Measurements from ENCODE around the gene LVRN. TPM values are rescaled to one million over a fixed set of nuclear protein-coding genes. Genes with fewer than 3 reads are reported as not detected.

Gene LVRN
- total RNA-seq, 3 donors from 2014 or later = 2.6 to 72.3 (median 3.3) TPM

- TF ChIP-seq POLR2A (IDR thresholded peaks at IDR 0.05) = no peak
- no peak for TF ChIP-seq POLR2AphosphoS5 (IDR thresholded peaks at IDR 0.05)
- TF ChIP-seq, protein P1, sequence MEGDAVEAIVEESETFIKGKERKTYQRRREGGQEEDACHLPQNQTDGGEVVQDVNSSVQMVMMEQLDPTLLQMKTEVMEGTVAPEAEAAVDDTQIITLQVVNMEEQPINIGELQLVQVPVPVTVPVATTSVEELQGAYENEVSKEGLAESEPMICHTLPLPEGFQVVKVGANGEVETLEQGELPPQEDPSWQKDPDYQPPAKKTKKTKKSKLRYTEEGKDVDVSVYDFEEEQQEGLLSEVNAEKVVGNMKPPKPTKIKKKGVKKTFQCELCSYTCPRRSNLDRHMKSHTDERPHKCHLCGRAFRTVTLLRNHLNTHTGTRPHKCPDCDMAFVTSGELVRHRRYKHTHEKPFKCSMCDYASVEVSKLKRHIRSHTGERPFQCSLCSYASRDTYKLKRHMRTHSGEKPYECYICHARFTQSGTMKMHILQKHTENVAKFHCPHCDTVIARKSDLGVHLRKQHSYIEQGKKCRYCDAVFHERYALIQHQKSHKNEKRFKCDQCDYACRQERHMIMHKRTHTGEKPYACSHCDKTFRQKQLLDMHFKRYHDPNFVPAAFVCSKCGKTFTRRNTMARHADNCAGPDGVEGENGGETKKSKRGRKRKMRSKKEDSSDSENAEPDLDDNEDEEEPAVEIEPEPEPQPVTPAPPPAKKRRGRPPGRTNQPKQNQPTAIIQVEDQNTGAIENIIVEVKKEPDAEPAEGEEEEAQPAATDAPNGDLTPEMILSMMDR (IDR thresholded peaks at IDR 0.05) = no peak
- Histone ChIP-seq H3K36me3 (no peaks in the 10 kb centered on the region), H3K9me3 (no peaks in the 10 kb centered on the region), H3K4me1 (no peaks in the 10 kb centered on the region), H3K4me3 (no peak overlapping the region), H3K27ac (no peak overlapping the region), H3K27me3 (no peaks in the 10 kb centered on the region)
- intact Hi-C loops (cut with DNase I; ENCODE audit: low total_unique reads) = no loop called here
- DNase-seq (ENCODE audit: low spot score in 2 of 2) = no peak
These were observed 14.2 kb upstream of the LVRN start for GRCh38 chr5:115948091-115948534.

DNA sequence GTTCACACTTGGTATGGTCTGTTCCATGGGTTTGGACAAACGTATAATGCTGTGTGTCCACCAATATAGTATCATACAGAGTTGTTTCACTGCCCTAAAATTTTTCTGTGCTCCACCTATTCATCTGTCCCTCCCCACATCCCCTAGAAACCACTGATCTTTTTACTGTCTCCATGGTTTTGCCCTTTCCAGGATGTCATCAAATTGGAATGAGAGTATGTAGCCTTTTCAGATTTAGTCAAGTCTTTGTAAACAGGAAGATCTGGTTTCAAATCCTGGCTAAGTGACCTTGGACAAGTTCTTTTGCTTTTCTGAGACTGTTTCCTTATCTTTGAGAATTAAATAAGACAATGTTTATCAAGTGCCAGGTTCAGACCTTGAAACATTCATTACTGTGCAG lies 13.2 kb upstream of the LVRN start:
- Histone ChIP-seq H3K4me1 (no peaks in the 10 kb centered on the region), H3K27ac (no peak overlapping the region), H3K9me3 (no peaks in the 10 kb centered on the region), H3K27me3 (no peaks in the 10 kb centered on the region), H3K4me3 (no peak overlapping the region), H3K36me3 (no peaks in the 10 kb centered on the region)
- intact Hi-C loops (cut with DNase I; ENCODE audit: low total_unique reads) = no loop called here
- TF ChIP-seq, protein P1 (IDR thresholded peaks at IDR 0.05) = no peak
- TF ChIP-seq POLR2AphosphoS5 (IDR thresholded peaks at IDR 0.05) = no peak
- TF ChIP-seq POLR2A (IDR thresholded peaks at IDR 0.05) = no peak
- DNase-seq (ENCODE audit: low spot score in 2 of 2) = no peak

DNA sequence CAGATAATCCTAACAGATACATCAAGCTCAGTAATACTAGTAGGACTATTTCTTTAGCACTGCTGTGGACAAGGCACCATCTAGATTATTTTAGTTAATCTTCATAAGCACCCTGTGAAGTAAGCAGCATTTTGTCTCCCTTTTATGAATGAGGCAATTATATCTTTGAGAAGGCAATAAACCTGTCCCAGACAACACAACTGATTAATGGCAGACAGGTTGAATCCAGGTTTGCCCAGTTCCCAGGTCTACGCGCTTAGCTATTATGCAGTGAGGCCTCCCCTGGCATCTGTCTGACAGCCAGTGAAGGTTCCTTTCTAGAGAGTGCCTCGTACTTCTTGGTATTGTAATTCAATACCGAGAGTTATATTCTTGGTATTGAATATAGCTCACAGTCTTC lies 9.7 kb upstream of the LVRN start:
- H3K27me3 ChIP-seq = peaks cover 0 to 5% of the 10 kb centered on the region in 2 donors
- no peak for DNase-seq (ENCODE audit: low spot score in 2 of 2)
- no peaks in the 10 kb centered on the region for H3K4me1 ChIP-seq
- no peak overlapping the region for H3K27ac ChIP-seq
- H3K36me3 ChIP-seq = no peaks in the 10 kb centered on the region
- no peak overlapping the region for H3K4me3 ChIP-seq
- no peak for TF ChIP-seq POLR2A (IDR thresholded peaks at IDR 0.05)
- no peak for TF ChIP-seq POLR2AphosphoS5 (IDR thresholded peaks at IDR 0.05)
- TF ChIP-seq, protein P1 (IDR thresholded peaks at IDR 0.05) = no peak
- intact Hi-C loops (cut with DNase I; ENCODE audit: low total_unique reads) = no loop called here
- H3K9me3 ChIP-seq = no peaks in the 10 kb centered on the region

DNA sequence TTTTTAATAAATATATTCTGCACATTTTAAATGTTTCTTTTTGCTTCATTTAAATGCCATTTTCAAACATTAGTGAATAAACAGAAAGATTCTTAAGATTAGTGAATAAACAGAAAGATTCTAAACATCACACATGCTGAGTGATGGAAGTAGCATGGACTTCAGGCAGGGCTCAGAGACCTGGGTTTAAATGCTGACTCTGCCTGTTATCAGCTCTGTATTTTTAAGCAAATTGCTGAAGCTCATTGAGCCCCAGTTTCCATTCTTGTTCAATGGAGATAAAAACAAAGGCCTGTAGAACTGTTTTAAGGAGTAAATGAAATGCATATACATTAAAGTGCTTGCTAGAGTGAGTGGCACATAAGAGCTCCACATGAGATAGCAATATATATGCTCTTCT lies 8.1 kb upstream of the LVRN start:
- H3K4me3 ChIP-seq = no peak overlapping the region
- intact Hi-C loops (cut with DNase I; ENCODE audit: low total_unique reads) = no loop called here
- no peak for TF ChIP-seq POLR2AphosphoS5 (IDR thresholded peaks at IDR 0.05)
- TF ChIP-seq, protein P1 (IDR thresholded peaks at IDR 0.05) = no peak
- no peak for TF ChIP-seq POLR2A (IDR thresholded peaks at IDR 0.05)

GRCh38 chr5:115956957-115957356 lies 5.3 kb upstream of the LVRN start:
- Histone ChIP-seq H3K27ac (no peak overlapping the region), H3K9me3 (no peaks in the 10 kb centered on the region), H3K4me3 (no peak overlapping the region), H3K36me3 (no peaks in the 10 kb centered on the region), H3K27me3 (peaks cover 0 to 43% of the 10 kb centered on the region in 2 donors), H3K4me1 (peaks cover 0 to 7% of the 10 kb centered on the region in 2 donors)
- intact Hi-C loops (cut with DNase I; ENCODE audit: low total_unique reads) = no loop called here
- TF ChIP-seq, protein P1 (IDR thresholded peaks at IDR 0.05) = no peak
- TF ChIP-seq POLR2AphosphoS5 (IDR thresholded peaks at IDR 0.05) (no peak), POLR2A (IDR thresholded peaks at IDR 0.05) (no peak)
- DNase-seq (ENCODE audit: low spot score in 2 of 2) = no peak

More for the DNA sequence above, 8.1 kb upstream of the LVRN start:
- Histone ChIP-seq H3K4me1 (no peaks in the 10 kb centered on the region), H3K9me3 (no peaks in the 10 kb centered on the region), H3K36me3 (no peaks in the 10 kb centered on the region), H3K27ac (no peak overlapping the region), H3K27me3 (peaks cover 0 to 19% of the 10 kb centered on the region in 2 donors)
- no peak for DNase-seq (ENCODE audit: low spot score in 2 of 2)
